ENCODE results near the gene TBX21.

DNA sequence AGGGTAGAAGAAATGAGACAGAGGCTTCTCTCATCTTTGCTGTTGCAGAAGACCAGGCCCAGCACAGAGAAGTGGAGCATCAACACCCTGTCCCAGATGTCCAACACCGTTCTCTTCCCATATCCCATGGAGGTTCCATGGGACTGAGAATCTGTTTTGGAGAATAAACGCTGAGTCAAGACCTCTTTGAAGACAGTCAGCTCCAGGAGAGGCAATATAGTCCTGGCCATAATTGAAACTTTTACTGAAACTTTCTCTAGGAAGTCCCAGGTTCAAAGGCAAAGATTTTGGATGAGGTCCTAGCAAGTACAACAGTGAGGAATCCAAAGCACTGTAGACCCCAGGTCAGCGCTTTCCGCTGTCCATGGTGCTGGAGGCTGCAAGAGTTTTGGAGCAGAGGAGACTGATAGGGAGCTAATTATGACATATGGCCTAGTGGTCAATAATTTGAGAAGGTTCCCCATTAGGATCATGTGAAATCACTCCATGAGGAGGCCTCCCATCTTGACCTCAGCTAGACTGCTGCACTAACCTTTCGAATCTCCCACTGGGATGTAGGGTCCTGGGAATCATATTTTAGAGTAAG lies 52.6 kb downstream of the TBX21 start:
- TF ChIP-seq POLR2A (IDR thresholded peaks at IDR 0.05; ENCODE audit: low read depth, low read length) (no peak), POU2F2 (IDR thresholded peaks at IDR 0.05; ENCODE audit: low read depth, low read length) (no peak), POLR2AphosphoS5 (IDR thresholded peaks at IDR 0.05; ENCODE audit: low read depth, low read length) (no peak), SPI1 (IDR thresholded peaks at IDR 0.05; ENCODE audit: low read depth, low read length) (no peak), PAX5 (IDR thresholded peaks at IDR 0.05; ENCODE audit: insufficient read depth, low read length, severe bottlenecking) (no peak), TAF1 (IDR thresholded peaks at IDR 0.05; ENCODE audit: low read depth, low read length) (no peak)
